Panc1 (cell line): ENCODE results near the gene POU3F2. TPM values are rescaled to one million over a fixed set of nuclear protein-coding genes. Genes with fewer than 3 reads are reported as not detected.

ENCODE experiments used
- ATAC-seq: fragments of 200-7000 bp; cut with Tn5 transposase; 2 replicates; pipeline ENCODE4 v1.9.1; 2020; ENCODE audit warnings: mild to moderate bottlenecking, moderate library complexity
- BruUV-seq: library from RNA; stranded (reverse); fragments of 400-500 nt; replicated peaks from 2 replicates; lab custom pipeline; 2021; lab: Mats Ljungman, UMichigan
- CTCF ChIA-PET: fragments of 300-600 bp; sonication (Branson Sonifier 250); formaldehyde crosslinking; loops from one replicate; lab custom pipeline; 2022; ENCODE audit warnings: antibody characterized with exemption; lab: Charles Lee
- POLR2A ChIA-PET: fragments of 300-600 bp; sonication (Branson Sonifier 250); formaldehyde crosslinking; loops from one replicate; lab custom pipeline; 2022; ENCODE audit warnings: antibody characterized with exemption; lab: Charles Lee
- DNase-seq: peaks from one replicate; pipeline ENCODE4 v3.0.0-alpha.2; 2010; ENCODE audit warnings: low read depth, low spot score
- H3K27ac ChIP-seq: 2 replicates; pipeline ENCODE4 v1.5.1; 2011; ENCODE audit warnings: mild to moderate bottlenecking, low read length, inconsistent platforms
- H3K27me3 ChIP-seq: fragments of 200-500 bp; sonication (Bioruptor generic); 2 replicates; pipeline ENCODE4 v1.6.0; 2014; ENCODE audit warnings: low read length, inconsistent platforms; ENCODE audit not compliant: control insufficient read depth, insufficient read depth
- H3K36me3 ChIP-seq: fragments of 200-500 bp; sonication (Bioruptor generic); 2 replicates; pipeline ENCODE4 v1.5.1; 2014; ENCODE audit warnings: inconsistent platforms, mild to moderate bottlenecking, low read length, moderate library complexity; ENCODE audit not compliant: control insufficient read depth, insufficient read depth
- H3K4me1 ChIP-seq: 2 replicates; pipeline ENCODE4 v1.5.1; 2011; ENCODE audit warnings: inconsistent platforms, mild to moderate bottlenecking, low read length, moderate library complexity; ENCODE audit not compliant: control insufficient read depth, insufficient read depth
- H3K4me3 ChIP-seq, 2 experiments: 2 replicates each; pipeline ENCODE4 v1.5.1; 2011 to 2012; ENCODE audit warnings: low read depth in 2 of 2, low read length in 2 of 2, mild to moderate bottlenecking in 2 of 2, inconsistent platforms in 1 of 2, moderate library complexity in 1 of 2
- H3K9me3 ChIP-seq: fragments of 200-500 bp; sonication (Bioruptor generic); 2 replicates; pipeline ENCODE4 v1.5.1; 2014; ENCODE audit warnings: low read depth, mild to moderate bottlenecking, inconsistent platforms, low read length, moderate library complexity; ENCODE audit not compliant: control insufficient read depth, insufficient read depth
- POLR2AphosphoS5 ChIP-seq: IDR thresholded peaks from 2 replicates; pipeline ENCODE4 v1.6.1; 2012; ENCODE audit warnings: mild to moderate bottlenecking, low read depth, low read length, moderate library complexity
- SIN3A ChIP-seq: IDR thresholded peaks from 2 replicates; pipeline ENCODE4 v1.6.1; 2012; ENCODE audit warnings: low read depth, mild to moderate bottlenecking, low read length, moderate library complexity, borderline replicate concordance; ENCODE audit not compliant: insufficient read depth
- TCF7L2 ChIP-seq: IDR thresholded peaks from 2 replicates; pipeline ENCODE4 v1.6.1; 2011; ENCODE audit warnings: mild to moderate bottlenecking, low read depth, low read length, inconsistent platforms
- in situ Hi-C: cut with HindIII; loops from 2 replicates; pipeline ENCODE4 v1.10.0; 2016; ENCODE audit warnings: low sequenced_read_pairs, low pct_unique_long_range_greater_than_20kb
- intact Hi-C: fragments of 100-400 bp; cut with micrococcal nuclease; formaldehyde crosslinking; loops from one replicate; pipeline ENCODE4 v1.10.0; 2022; ENCODE audit not compliant: unreplicated experiment
- total RNA-seq: library from RNA; stranded (reverse); gene quantifications from one replicate; pipeline ENCODE4 v1.2.1, GENCODE V29; 2021; ENCODE audit not compliant: unreplicated experiment
- TF ChIP-seq, protein P1 (sequence below), 2 experiments: IDR thresholded peaks; 2 replicates each; pipeline ENCODE4 v1.6.1; 2011 to 2012; ENCODE audit warnings: low read depth in 2 of 2, control low read depth in 1 of 2, low read length in 1 of 2, mild to moderate bottlenecking in 1 of 2, moderate library complexity in 1 of 2; ENCODE audit not compliant: insufficient read depth in 1 of 2
- TF ChIP-seq, protein P2 (sequence below): fragments of 450-650 bp; IDR thresholded peaks from 2 replicates; pipeline ENCODE4 v1.5.1; 2017; ENCODE audit warnings: mild to moderate bottlenecking

The POU3F2 gene
- total RNA-seq, 1 experiment from 2014 or later = not detected

DNA sequence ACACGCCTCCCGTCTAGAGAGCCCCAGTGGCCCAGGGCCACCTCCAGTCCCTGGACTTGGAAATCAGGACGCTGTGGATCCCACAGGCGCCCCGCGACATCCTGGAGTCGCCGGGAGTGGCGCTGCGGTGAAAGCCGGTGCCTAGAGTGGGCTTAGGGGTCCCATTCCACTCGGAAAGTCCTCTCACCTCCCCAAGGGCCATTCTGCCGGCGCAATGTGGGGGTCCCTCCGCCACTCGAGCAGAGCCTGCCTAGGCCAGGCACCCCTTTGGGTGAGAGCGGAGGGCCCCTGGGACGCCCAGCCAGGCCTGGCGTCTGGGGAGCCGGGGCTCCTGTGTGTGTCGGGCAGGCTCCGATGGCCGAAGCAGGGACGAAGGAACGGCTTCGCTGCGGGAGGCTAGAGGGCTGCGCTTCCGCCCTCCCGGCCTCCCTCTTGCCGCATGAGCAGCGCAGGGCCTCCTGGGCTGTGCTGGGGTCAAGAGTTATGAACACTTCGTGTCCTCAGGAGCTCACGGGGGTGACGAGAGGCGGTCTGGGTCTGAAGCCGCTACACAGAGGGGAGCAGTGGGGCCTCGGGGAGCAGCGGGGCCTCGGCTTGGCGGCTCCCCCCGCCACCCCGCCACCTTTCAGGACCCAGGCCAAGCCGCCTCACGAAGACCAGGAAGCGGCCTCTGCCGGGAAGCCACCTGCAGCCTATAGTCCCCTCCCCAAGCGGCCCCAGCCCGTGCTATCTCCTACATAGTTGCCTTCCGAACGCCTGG, 13.6 kb downstream of the POU3F2 start:
- CTCF ChIA-PET = no interaction called here
- in situ Hi-C loops = no loop called here

DNA sequence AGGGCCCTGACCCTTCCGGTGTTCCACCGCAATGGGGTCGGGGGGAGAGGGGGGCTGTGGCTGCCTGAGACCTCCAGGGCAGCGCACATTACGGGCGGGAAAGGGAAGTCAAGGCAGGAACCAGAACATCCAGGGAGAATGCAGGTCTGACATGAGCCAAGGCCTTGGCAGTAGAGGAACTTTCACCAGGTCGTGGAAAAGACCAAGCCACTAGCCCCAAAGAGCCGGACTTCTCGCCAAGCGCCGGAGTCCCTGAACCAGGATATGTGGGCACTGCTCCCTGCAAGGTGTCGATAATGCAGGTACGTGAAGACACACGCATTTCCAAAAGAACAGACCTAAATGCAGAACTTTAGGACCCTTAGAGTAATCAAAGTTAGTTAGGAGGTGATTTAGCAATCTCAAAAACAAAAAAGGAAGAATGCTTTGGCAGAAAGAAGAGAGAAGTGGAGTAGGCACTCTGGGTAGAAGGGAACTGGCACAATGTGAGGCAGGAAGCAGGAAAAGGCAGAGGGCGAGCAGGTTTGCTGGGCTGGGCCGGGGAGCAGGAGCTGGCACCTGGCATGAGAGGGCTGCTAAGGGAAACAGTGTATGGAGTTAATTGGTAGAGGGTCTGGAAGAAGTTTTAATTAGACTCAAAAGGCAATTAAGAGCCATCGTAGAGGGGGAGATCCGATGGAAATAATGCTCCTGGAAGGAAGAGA, 14.3 kb downstream of the POU3F2 start:
- intact Hi-C loops (loop anchor here (5.0 to 10.0 kb wide), 3 partner anchors 269 to 1144 kb away; no protein-coding TSS in a partner anchor), in situ Hi-C loops (no loop called here)
- Histone ChIP-seq H3K27ac (no peak overlapping the region), H3K27me3 (peaks cover 13% of the 10 kb centered on the region), H3K36me3 (no peaks in the 10 kb centered on the region), H3K4me1 (peaks cover 8% of the 10 kb centered on the region), H3K9me3 (no peaks in the 10 kb centered on the region), H3K4me3 (no peak overlapping the region)
- ATAC-seq = no peak
- TF ChIP-seq SIN3A (no peak), POLR2AphosphoS5 (no peak), TCF7L2 (no peak)
- TF ChIP-seq, protein P1, sequence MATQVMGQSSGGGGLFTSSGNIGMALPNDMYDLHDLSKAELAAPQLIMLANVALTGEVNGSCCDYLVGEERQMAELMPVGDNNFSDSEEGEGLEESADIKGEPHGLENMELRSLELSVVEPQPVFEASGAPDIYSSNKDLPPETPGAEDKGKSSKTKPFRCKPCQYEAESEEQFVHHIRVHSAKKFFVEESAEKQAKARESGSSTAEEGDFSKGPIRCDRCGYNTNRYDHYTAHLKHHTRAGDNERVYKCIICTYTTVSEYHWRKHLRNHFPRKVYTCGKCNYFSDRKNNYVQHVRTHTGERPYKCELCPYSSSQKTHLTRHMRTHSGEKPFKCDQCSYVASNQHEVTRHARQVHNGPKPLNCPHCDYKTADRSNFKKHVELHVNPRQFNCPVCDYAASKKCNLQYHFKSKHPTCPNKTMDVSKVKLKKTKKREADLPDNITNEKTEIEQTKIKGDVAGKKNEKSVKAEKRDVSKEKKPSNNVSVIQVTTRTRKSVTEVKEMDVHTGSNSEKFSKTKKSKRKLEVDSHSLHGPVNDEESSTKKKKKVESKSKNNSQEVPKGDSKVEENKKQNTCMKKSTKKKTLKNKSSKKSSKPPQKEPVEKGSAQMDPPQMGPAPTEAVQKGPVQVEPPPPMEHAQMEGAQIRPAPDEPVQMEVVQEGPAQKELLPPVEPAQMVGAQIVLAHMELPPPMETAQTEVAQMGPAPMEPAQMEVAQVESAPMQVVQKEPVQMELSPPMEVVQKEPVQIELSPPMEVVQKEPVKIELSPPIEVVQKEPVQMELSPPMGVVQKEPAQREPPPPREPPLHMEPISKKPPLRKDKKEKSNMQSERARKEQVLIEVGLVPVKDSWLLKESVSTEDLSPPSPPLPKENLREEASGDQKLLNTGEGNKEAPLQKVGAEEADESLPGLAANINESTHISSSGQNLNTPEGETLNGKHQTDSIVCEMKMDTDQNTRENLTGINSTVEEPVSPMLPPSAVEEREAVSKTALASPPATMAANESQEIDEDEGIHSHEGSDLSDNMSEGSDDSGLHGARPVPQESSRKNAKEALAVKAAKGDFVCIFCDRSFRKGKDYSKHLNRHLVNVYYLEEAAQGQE (IDR thresholded peaks at IDR 0.05; ENCODE audit: insufficient read depth in 1 of 2, low read depth in 2 of 2, low read length in 1 of 2) = no peak
- TF ChIP-seq, protein P2, sequence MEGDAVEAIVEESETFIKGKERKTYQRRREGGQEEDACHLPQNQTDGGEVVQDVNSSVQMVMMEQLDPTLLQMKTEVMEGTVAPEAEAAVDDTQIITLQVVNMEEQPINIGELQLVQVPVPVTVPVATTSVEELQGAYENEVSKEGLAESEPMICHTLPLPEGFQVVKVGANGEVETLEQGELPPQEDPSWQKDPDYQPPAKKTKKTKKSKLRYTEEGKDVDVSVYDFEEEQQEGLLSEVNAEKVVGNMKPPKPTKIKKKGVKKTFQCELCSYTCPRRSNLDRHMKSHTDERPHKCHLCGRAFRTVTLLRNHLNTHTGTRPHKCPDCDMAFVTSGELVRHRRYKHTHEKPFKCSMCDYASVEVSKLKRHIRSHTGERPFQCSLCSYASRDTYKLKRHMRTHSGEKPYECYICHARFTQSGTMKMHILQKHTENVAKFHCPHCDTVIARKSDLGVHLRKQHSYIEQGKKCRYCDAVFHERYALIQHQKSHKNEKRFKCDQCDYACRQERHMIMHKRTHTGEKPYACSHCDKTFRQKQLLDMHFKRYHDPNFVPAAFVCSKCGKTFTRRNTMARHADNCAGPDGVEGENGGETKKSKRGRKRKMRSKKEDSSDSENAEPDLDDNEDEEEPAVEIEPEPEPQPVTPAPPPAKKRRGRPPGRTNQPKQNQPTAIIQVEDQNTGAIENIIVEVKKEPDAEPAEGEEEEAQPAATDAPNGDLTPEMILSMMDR = no peak
- DNase-seq = no peak
- CTCF ChIA-PET = no interaction called here
- BruUV-seq = no TSS peak
- POLR2A ChIA-PET = no interaction called here

More for the DNA sequence above, 13.6 kb downstream of the POU3F2 start:
- Histone ChIP-seq H3K4me1 (peaks cover 8% of the 10 kb centered on the region), H3K27ac (no peak overlapping the region), H3K9me3 (no peaks in the 10 kb centered on the region), H3K27me3 (peaks cover 13% of the 10 kb centered on the region), H3K4me3 (no peak overlapping the region), H3K36me3 (no peaks in the 10 kb centered on the region)
- BruUV-seq = no TSS peak
- ATAC-seq (no peak; the same call in 1 of the 2 replicates), DNase-seq (no peak)
- TF ChIP-seq SIN3A (no peak), POLR2AphosphoS5 (no peak), TCF7L2 (no peak)
- TF ChIP-seq, protein P1 (IDR thresholded peaks at IDR 0.05; ENCODE audit: insufficient read depth in 1 of 2, low read depth in 2 of 2, low read length in 1 of 2) = no peak
- TF ChIP-seq, protein P2 = no peak
- POLR2A ChIA-PET = no interaction called here
- intact Hi-C loops = loop anchor here (2.0 to 10.0 kb wide), 4 partner anchors 269 to 1351 kb away; no protein-coding TSS in a partner anchor
